Stimulated activated CD4-positive, alpha-beta T cell treated with anti-CD3 and anti-CD28 coated beads, Interleukin-1b, Interleukin-23, amount 100 ng/mL, for 48 hours (primary cell): ENCODE measurements around the gene LOX.

Source experiments
- DNase-seq: peaks from one replicate; pipeline ENCODE4 v3.0.0-alpha.2; 2020

LOX gene

DNA sequence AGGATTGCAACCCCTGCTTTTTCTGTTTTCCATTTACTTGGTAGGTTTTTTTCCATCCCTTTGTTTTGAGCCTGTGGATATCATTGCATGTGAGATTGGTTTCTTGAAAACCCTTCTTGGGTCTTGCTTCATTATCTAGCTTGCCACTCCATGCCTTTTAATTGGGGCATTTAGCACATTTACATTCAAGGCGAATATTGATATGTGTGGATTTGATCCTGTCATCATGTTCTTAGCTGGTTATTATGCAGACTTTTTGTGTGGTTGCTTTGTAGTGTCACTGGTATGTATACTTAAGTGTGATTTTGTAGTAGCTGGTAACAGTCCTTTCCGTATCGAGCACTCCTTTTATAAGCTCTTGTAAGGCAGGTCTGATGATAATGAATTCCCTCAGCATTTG, 26.5 kb downstream of the LOX start:
- no peak for DNase-seq

DNA sequence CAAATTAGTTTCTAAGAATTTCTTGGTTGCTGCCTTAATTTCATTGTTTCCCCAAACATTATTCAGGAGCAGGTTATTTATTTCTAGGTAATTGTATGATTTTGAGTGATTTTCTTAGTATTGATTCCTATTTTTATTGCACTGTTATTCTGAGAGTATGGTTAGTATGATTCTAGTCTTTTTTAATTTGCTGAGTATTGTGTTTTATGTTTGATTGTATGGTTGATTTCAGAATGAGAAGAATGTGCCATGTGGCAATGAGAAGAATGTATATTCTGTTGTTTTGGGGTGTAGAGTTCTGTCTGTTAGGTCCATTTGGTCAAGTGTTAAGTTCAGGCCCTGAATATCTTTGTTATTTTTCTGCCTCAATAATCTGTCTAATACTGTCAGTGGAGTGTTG, 27.1 kb downstream of the LOX start:
- DNase-seq = no peak

DNA sequence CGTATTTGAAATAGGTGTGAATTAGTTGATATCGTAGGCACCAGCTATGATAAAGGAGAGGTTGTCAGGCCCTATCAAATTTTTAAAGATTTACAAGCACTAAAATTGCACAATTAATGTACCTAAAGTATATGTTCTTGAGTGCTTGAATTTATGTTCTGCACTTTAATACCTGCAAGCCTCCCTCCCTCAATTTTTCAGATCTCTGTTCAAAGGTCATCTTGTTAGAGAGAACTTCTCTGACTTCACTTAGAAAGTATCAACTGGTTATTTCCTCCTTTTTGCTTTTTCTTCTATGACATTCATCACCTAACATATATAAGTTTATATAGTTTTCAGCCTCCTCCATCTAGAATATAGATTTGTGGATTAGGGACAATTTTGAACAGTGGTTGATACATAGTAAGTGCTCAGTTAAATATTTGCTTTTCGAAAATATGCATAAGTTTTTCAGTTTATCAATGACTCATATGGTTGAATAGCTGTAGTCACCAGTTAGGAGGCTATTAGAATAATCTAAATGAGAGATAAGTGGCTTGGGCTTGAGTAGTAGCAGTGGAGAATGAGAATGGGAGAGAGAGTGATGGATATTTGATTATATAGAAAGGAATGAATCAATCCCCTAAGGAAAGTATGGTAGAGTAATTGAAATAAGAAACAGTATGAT, 37.3 kb downstream of the LOX start:
- DNase-seq = no peak

DNA sequence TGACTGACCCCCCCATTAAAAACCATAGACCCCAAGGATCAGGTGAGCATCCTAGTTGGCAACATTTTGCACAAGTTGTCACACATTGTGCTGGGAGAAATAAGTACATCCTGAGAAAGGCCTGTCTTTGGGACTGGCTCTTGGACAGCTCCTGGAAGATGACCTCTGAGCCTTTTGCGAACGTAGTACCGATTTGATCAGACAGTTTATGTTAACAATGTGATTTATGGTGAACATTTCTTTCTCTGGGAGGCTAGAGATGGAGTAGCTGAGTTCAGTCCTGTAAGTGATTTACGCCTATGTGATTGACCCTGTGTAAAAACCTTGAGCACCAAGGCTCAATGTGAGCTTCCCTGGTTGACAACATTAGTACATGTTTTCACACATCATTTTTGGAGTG, 41.7 kb downstream of the LOX start:
- DNase-seq = no peak

DNA sequence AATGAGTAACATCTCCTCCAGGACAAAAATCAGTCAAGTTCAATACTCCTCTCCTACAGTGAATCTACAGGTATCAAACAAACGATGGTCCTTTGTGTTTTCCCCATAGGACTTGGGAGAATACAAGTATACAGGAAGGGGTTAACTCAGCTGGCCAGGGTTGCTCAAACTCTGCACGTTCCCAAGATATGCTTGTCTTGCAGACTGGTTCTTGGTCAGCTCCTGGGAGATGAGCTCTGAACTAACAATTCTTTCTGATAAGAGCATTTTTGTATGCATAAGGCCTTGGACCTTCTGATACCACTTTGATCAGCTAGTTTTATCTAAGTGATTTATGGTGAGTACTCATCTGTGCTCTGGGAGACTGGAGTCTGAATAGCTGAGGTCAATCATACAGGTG, 42.1 kb downstream of the LOX start:
- no peak for DNase-seq

DNA sequence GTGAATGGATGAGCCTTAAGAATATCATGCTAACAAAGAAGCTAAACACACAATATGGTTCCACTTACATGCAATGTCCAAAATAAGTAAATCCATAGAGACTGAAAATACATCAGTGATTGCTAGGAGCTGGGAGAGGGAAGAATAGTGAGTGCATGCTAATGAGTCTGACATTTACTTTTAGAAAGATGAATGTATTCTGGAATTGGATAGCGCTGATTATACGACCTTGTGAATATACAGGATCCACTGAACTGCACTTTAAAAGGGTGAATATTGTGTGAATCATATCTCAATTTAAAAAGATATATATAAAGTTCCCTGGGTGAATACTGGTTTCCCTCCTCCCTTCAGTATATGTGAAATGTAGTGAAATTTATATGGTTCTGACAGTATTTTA, 46.2 kb downstream of the LOX start:
- no peak for DNase-seq

DNA sequence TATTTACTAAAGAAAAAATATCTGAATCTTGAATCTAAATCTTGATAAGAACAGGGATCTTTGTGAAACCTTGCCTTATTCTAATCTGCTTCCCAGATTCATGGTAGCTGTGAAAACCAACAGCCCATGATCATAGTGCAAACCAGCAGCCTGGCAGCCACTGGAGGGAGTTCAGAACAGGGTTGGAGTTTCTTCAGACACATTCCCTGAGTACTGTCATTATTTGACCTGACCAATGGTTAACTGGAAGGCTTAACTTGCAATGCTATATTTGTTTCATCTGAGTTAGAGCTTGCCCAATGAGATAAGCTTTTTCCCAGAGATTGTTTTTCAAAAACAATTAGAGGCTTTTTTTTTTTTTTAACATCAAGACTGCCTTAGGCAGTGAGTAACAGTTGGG, 47.8 kb downstream of the LOX start:
- DNase-seq = no peak

DNA sequence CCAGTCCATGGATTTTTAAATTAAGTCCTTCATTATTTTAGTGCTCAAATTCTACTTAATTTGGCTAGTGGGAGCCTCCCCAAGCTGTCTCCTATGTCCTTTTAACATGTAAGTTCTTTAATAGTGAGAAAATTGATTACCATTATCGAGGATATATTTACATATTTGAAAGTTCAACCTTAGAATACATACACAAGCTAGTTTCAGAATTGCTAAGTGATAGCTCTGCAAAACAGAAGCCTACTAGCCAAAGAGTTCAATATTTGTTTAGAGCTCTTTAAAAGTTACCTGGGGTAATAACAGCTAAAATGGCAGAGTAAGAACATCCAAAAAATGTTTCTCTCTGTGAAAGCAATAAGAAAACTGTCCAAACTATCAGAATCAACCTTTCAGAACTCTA, 48.2 kb downstream of the LOX start:
- DNase-seq = no peak

DNA sequence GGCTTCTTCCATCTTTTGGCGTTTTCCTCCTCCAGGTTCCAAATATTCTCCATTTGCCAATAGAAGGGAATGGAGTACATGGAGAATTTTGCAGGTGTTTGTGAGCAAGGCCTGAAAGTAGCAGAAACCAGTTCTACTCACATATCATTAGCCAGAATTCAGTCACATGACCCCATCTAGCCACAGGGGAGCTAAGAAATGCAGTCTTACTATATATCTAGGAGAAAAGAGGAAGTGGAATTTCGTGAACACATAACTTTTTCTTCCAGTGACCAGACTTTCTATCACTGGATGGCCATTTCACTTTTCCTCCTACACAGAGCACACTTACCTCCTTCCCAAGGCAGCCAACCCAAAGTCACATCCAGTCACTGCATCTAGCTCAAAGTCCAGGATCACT, 55.1 kb downstream of the LOX start:
- DNase-seq = no peak

DNA sequence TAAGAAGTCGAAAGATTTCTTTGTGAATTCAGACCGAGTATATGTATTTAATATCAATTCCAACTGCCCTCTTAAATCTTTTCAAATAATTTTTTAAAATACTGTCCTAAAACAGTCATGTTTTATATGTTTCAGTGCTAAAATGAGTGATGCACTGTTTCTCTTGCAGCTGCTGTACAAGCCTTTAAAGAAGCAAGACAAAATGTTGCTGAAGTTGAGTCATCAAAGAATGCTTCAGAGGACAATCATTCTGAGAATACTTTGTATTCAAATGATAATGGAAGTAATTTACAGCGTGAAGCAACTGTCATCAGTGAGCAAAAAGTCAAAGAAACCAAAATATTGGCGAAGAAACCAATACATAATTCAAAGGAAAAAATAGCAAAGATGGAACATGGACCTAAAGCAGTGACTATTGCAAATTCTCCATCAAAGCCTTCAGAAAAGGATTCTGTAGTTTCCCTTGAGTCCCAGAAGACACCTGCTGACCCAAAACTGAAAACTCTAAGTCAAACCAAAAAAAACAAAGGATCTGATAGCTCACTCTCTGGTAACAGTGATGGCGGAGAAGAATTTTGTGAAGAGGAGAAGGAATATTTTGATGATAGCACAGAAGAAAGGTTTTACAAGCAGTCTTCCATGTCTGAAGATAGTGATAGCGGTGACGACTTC, 58.0 kb downstream of the LOX start:
- no peak for DNase-seq

DNA sequence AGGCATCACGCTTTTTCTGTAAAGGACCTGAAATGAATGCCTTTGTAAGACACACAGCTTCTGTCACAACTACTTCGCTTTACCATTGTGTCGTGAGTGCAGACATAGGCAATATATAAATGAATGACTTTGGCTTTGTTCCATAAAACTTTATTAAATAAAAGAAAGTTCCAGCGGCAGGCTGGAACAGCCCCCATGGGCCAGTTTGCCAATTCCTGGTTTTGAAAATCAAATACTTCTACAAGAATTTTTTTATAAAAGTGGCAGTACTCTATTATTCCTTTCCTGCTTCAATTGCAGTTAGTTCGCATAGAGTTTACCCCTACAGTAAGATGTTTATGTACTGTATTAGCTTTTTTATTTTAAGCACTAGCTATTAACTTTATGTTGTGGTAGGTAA, 62.6 kb downstream of the LOX start:
- DNase-seq = no peak

DNA sequence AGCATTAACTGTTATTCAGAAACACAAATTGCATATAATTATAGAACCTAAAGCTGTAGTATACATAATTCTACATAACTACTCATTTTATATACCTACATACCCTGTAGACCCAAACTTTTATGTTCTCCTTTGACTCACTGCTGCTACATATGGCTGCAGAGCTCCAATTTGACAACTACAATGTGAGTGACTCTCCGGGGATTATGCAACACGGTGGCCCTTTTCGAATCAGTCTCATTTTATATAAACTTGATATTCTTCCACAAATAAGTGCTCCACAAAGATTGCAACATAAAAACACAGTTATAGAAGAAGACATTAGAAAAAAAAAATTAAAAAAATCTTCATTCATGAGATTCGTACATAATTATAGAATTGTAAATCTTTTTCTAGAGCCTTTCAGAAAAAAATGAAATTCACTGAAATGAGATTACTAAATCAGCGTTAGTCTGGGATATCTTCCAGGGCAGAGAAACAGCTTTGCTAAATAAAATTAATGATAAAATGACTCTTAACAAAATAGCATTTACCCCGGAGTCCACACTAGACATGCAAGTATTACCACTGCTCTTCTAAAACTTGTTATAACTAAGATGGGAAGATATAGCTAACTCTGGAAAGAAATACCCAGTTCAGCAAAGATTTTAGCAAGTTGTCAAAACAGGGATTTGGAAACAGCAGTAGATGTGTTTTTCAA, 63.7 kb downstream of the LOX start:
- DNase-seq = no peak
